DMS 273 (cell line): ENCODE measurements around the gene JAZF1.
A peak's percentile ranks its signal among the peaks of the same experiment; 100 is the strongest.

Experiments used
- DNase-seq: peaks from one replicate; lab custom pipeline; 2025; ENCODE audit not compliant: unreplicated experiment; lab: John Stamatoyannopoulos, UW

JAZF1 gene

GRCh38 chr7:28112012-28112411 is 68.6 kb downstream of the JAZF1 start:
- no peak for DNase-seq

GRCh38 chr7:28110427-28111012 is 70.1 kb downstream of the JAZF1 start:
- no peak for DNase-seq

GRCh38 chr7:28108747-28109146 is 71.8 kb downstream of the JAZF1 start:
- DNase-seq: no peak

- DNase-seq: no peak
Observed at GRCh38 chr7:28107960-28108359, 72.6 kb downstream of the JAZF1 start.

GRCh38 chr7:28106321-28106829 is 74.2 kb downstream of the JAZF1 start:
- DNase-seq: peak; percentile 72

GRCh38 chr7:28105234-28105633 is 75.4 kb downstream of the JAZF1 start:
- no peak for DNase-seq

- no peak for DNase-seq
Observed at GRCh38 chr7:28104811-28105210, 75.8 kb downstream of the JAZF1 start.

GRCh38 chr7:28104041-28104541 is 76.5 kb downstream of the JAZF1 start:
- no peak for DNase-seq

- DNase-seq: no peak
Observed at GRCh38 chr7:28102797-28103196, 77.8 kb downstream of the JAZF1 start.

- peak; percentile 80 for DNase-seq
Observed at GRCh38 chr7:28096713-28097112, 83.9 kb downstream of the JAZF1 start.

- DNase-seq: no peak
Observed at GRCh38 chr7:28095231-28095630, 85.4 kb downstream of the JAZF1 start.

- peak; percentile 88 for DNase-seq
Observed at GRCh38 chr7:28093623-28094232, 86.9 kb downstream of the JAZF1 start.

GRCh38 chr7:28091190-28091589 is 89.4 kb downstream of the JAZF1 start:
- DNase-seq: no peak

GRCh38 chr7:28088901-28089714 is 91.5 kb downstream of the JAZF1 start:
- DNase-seq: no peak

- no peak for DNase-seq
Observed at GRCh38 chr7:28088032-28088431, 92.6 kb downstream of the JAZF1 start.

- DNase-seq: no peak
Observed at GRCh38 chr7:28086198-28086597, 94.4 kb downstream of the JAZF1 start.

- no peak for DNase-seq
Observed at GRCh38 chr7:28083998-28084985, 96.3 kb downstream of the JAZF1 start.

- DNase-seq: no peak
Observed at GRCh38 chr7:28083164-28083997, 97.2 kb downstream of the JAZF1 start.

- no peak for DNase-seq
Observed at GRCh38 chr7:28082071-28082470, 98.5 kb downstream of the JAZF1 start.

- no peak for DNase-seq
Observed at GRCh38 chr7:28081016-28081415, 99.6 kb downstream of the JAZF1 start.
